PC-9 (cell line): ENCODE results near the gene NUCB1. TPM values are rescaled to one million over a fixed set of nuclear protein-coding genes. Genes with fewer than 3 reads are reported as not detected.
"Not testable (repeated sequence)": the region's sequence is repeated elsewhere in the genome, so short reads cannot be mapped to it uniquely, and the experiment has no call there.

Experiments
- BruUV-seq: library from RNA; stranded (reverse); fragments of 400-500 nt; replicated peaks from 2 replicates; lab custom pipeline; 2021; lab: Mats Ljungman, UMichigan
- CTCF ChIA-PET: fragments of 300-600 bp; sonication (Branson Sonifier 250); formaldehyde crosslinking; loops from one replicate; lab custom pipeline; 2022; ENCODE audit warnings: antibody characterized with exemption; lab: Charles Lee
- POLR2A ChIA-PET: fragments of 300-600 bp; sonication (Branson Sonifier 250); formaldehyde crosslinking; loops from one replicate; lab custom pipeline; 2022; ENCODE audit warnings: antibody characterized with exemption; ENCODE audit not compliant: unreplicated experiment; lab: Charles Lee
- DNase-seq, 2 experiments: peaks; one replicate each; pipeline versions ENCODE4 v3.0.0 to v3.0.0-alpha.2; 2015 to 2022; ENCODE audit warnings: mixed read lengths in 1 of 2
- H2AFZ ChIP-seq: fragments of 200-600 bp; sonication (generic); 2 replicates; pipeline ENCODE4 v1.8.1; 2017; ENCODE audit warnings: antibody characterized with exemption
- H3F3A ChIP-seq: fragments of 200-600 bp; sonication (generic); 2 replicates; pipeline ENCODE4 v1.8.1; 2017; ENCODE audit warnings: antibody characterized with exemption, mild to moderate bottlenecking, low read depth; ENCODE audit not compliant: insufficient read depth
- H3K27ac ChIP-seq: fragments of 200-600 bp; sonication (generic); 2 replicates; pipeline ENCODE4 v1.6.1; 2016; ENCODE audit warnings: mixed run types
- H3K27me3 ChIP-seq: fragments of 200-600 bp; sonication (generic); 2 replicates; pipeline ENCODE4 v1.6.1; 2016; ENCODE audit warnings: low read depth, mixed run types; ENCODE audit not compliant: insufficient read depth
- H3K36me3 ChIP-seq: fragments of 200-600 bp; sonication (generic); 2 replicates; pipeline ENCODE4 v1.6.1; 2016; ENCODE audit warnings: low read depth, mixed run types
- H3K4me1 ChIP-seq: fragments of 200-600 bp; sonication (generic); replicated peaks from 2 replicates; pipeline ENCODE4 v1.6.1; 2016; ENCODE audit warnings: mixed run types; ENCODE audit not compliant: insufficient read depth
- H3K4me2 ChIP-seq: fragments of 200-600 bp; sonication (generic); 2 replicates; pipeline ENCODE4 v1.6.1; 2017; ENCODE audit warnings: mixed run types
- H3K4me3 ChIP-seq: fragments of 200-600 bp; sonication (generic); 2 replicates; pipeline ENCODE4 v1.6.1; 2016; ENCODE audit warnings: mixed run types
- H3K79me2 ChIP-seq: fragments of 200-600 bp; sonication (generic); 2 replicates; pipeline ENCODE4 v1.6.1; 2017; ENCODE audit warnings: low read depth, mixed run types
- H3K9me2 ChIP-seq: fragments of 200-600 bp; sonication (generic); 2 replicates; pipeline ENCODE4 v1.8.1; 2017; ENCODE audit warnings: mild to moderate bottlenecking; ENCODE audit not compliant: insufficient read depth
- H3K9me3 ChIP-seq: fragments of 200-600 bp; sonication (generic); 2 replicates; pipeline ENCODE4 v1.8.1; 2016; ENCODE audit warnings: low read depth; ENCODE audit not compliant: insufficient read depth
- H4K20me1 ChIP-seq: fragments of 200-600 bp; sonication (generic); 2 replicates; pipeline ENCODE4 v1.8.1; 2017; ENCODE audit not compliant: insufficient read depth
- EZH2 ChIP-seq: fragments of 200-600 bp; sonication (generic); IDR thresholded peaks from 2 replicates; pipeline ENCODE4 v1.8.0; 2017; ENCODE audit warnings: antibody characterized with exemption, low read depth
- intact Hi-C: fragments of 100-400 bp; cut with micrococcal nuclease; formaldehyde crosslinking; loops from one replicate; pipeline ENCODE4 v1.10.0; 2022; ENCODE audit not compliant: unreplicated experiment
- total RNA-seq: library from RNA; stranded (reverse); gene quantifications from 2 replicates; pipeline ENCODE4 v1.2.3, GENCODE V29; 2021
- TF ChIP-seq, protein P1 (sequence below): fragments of 200-600 bp; sonication (generic); conservative IDR thresholded peaks from 2 replicates; pipeline ENCODE4 v1.6.1; 2017; ENCODE audit warnings: mixed run types, antibody characterized with exemption, mild to moderate bottlenecking, moderate library complexity

NUCB1 gene
- total RNA-seq, 1 experiment from 2014 or later = 185 TPM

DNA sequence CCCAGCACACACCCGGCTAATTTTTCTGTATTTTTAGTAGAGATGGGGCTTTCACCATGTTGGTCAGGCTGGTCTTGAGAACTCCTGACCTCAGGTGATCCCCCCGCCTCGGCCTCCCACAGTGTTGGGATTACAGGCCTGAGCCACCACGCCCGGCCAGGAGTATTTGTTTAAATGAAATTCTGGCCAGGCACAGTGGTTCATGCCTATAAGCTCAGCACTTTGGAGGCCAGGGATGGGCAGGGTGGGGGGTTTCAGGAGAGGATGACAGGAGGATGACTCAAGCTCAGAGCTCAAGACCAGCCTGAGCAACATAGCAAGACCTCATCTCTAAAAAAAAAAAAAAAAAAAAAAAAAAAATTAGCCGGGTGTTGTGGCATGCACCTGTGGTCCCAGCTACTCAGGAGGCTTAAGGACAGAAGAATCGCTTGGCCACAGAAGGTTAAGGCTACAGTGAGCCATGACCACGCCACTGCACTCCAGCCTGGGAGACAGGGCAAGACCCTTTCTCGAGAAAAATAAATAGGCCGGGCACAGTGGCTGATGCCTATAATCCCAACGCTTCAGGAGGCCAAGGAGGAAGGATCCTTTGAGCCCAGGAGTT is 25.2 kb downstream of the NUCB1 start:
- no TSS peak for BruUV-seq
- Histone ChIP-seq H3K9me2 (no peaks in the 10 kb centered on the region), H2AFZ (no peak overlapping the region), H3K79me2 (no peaks in the 10 kb centered on the region), H3K36me3 (no peaks in the 10 kb centered on the region), H3K9me3 (no peaks in the 10 kb centered on the region), H3K4me1 (no peaks in the 10 kb centered on the region), H3K27me3 (no peaks in the 10 kb centered on the region), H3K4me3 (no peak overlapping the region), H4K20me1 (no peaks in the 10 kb centered on the region), H3K27ac (no peak overlapping the region), H3F3A (peaks cover 19% of the 10 kb centered on the region; the same call in 1 of the 2 replicates), H3K4me2 (no peak overlapping the region)
- no peak for TF ChIP-seq EZH2
- TF ChIP-seq, protein P1, sequence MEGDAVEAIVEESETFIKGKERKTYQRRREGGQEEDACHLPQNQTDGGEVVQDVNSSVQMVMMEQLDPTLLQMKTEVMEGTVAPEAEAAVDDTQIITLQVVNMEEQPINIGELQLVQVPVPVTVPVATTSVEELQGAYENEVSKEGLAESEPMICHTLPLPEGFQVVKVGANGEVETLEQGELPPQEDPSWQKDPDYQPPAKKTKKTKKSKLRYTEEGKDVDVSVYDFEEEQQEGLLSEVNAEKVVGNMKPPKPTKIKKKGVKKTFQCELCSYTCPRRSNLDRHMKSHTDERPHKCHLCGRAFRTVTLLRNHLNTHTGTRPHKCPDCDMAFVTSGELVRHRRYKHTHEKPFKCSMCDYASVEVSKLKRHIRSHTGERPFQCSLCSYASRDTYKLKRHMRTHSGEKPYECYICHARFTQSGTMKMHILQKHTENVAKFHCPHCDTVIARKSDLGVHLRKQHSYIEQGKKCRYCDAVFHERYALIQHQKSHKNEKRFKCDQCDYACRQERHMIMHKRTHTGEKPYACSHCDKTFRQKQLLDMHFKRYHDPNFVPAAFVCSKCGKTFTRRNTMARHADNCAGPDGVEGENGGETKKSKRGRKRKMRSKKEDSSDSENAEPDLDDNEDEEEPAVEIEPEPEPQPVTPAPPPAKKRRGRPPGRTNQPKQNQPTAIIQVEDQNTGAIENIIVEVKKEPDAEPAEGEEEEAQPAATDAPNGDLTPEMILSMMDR = no peak
- ChIA-PET POLR2A (interaction anchor here (0.6 to 0.7 kb wide), 4 partner anchors 29 to 137 kb away, joined by 3 to 6 read pairs (median 3); no protein-coding TSS in a partner anchor), CTCF (no interaction called here)
- no peak for DNase-seq
- intact Hi-C loops = no loop called here

DNA sequence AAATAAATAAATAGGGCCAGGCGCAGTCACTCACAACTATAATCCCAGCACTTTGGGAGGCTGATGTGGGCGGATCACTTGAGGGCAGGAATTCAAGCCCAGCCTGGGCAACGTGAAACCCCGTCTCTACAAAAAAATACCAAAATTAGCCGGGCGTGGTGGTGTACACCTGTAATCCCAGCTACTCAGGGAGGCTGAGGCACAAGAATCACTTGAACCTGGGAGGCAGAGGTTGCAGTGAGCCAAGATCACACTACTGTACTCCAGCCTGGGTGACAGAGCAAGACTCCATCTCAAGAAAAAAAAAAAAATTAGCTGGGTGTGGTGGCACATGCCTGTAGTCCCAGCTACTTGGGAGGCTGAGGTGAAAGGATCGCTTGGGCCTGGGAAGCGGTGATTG is 25.8 kb downstream of the NUCB1 start:
- H3K36me3 ChIP-seq, H3K27ac ChIP-seq, H3K79me2 ChIP-seq, H3K4me3 ChIP-seq, H3K27me3 ChIP-seq, H3K4me1 ChIP-seq, intact Hi-C loops, H3K9me2 ChIP-seq, H4K20me1 ChIP-seq, H2AFZ ChIP-seq, DNase-seq, BruUV-seq, H3K4me2 ChIP-seq, H3K9me3 ChIP-seq: not testable (repeated sequence)
- POLR2A ChIA-PET = interaction anchor here (0.6 to 0.7 kb wide), 4 partner anchors 28 to 137 kb away, joined by 3 to 6 read pairs (median 3); no protein-coding TSS in a partner anchor
- H3F3A ChIP-seq = peaks cover 19% of the 10 kb centered on the region; the same call in 1 of the 2 replicates
- CTCF ChIA-PET = interaction anchor here (0.6 kb wide), 1 partner anchor 20 kb away, joined by 3 read pairs; no protein-coding TSS in a partner anchor

- H3K4me2 ChIP-seq = no peak overlapping the region
Observed at GRCh38 chr19:48926909-48927308, 26.8 kb downstream of the NUCB1 start.

DNA sequence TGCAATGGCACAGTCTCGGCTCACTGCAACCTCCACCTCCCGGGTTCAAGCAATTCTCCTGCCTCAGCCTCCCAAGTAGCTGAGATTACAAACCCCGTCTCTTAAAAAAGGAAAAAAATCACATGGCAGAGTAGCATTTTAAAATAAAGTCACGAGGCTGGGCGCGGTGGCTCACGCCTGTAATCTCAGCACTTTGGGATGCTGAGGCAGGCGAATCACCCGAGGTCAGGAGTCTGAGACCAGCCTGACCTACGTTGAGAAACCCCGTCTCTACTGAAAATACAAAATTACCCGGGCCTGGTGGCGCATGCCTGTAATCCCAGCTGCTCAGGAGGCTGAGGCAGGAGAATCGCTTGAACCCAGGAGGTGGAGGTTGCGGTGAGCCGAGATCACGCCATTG is 27.6 kb downstream of the NUCB1 start:
- H3K27me3 ChIP-seq, H3K9me3 ChIP-seq, H3K27ac ChIP-seq, POLR2A ChIA-PET, H3K4me2 ChIP-seq, H4K20me1 ChIP-seq, H3K79me2 ChIP-seq, H3K9me2 ChIP-seq, H3K4me1 ChIP-seq, BruUV-seq, intact Hi-C loops, H3K36me3 ChIP-seq, H2AFZ ChIP-seq, H3K4me3 ChIP-seq, DNase-seq: not testable (repeated sequence)
- peaks cover 19% of the 10 kb centered on the region; the same call in 1 of the 2 replicates for H3F3A ChIP-seq
- CTCF ChIA-PET = interaction anchor here (0.6 kb wide), 1 partner anchor 132 kb away, joined by 5 read pairs; no protein-coding TSS in a partner anchor

More at GRCh38 chr19:48926909-48927308, 26.8 kb downstream of the NUCB1 start:
- Histone ChIP-seq H4K20me1 (no peaks in the 10 kb centered on the region), H3K27me3 (no peaks in the 10 kb centered on the region), H3K9me3 (no peaks in the 10 kb centered on the region), H3K9me2 (no peaks in the 10 kb centered on the region), H3K4me3 (no peak overlapping the region), H3K36me3 (no peaks in the 10 kb centered on the region), H3K4me1 (no peaks in the 10 kb centered on the region), H3F3A (peaks cover 19% of the 10 kb centered on the region; the same call in 1 of the 2 replicates), H2AFZ (no peak overlapping the region), H3K27ac (0 out of 2 replicates have a peak overlapping the region, but pooled peaks have one; percentile 29), H3K79me2 (no peaks in the 10 kb centered on the region)
- ChIA-PET CTCF (interaction anchor here (0.6 kb wide), 1 partner anchor 10 kb away, joined by 3 read pairs; no protein-coding TSS in a partner anchor), POLR2A (interaction anchor here (0.6 kb wide), 1 partner anchor 35 kb away, joined by 3 read pairs; no protein-coding TSS in a partner anchor)
- peak; percentile 39 to 84 for DNase-seq
- no peak for TF ChIP-seq EZH2
- TF ChIP-seq, protein P1 = no peak
- BruUV-seq = no TSS peak
- intact Hi-C loops = no loop called here
